ENCODE measurements around the gene KCNE4.
A peak's percentile ranks its signal among the peaks of the same experiment; 100 is the strongest.

DNA sequence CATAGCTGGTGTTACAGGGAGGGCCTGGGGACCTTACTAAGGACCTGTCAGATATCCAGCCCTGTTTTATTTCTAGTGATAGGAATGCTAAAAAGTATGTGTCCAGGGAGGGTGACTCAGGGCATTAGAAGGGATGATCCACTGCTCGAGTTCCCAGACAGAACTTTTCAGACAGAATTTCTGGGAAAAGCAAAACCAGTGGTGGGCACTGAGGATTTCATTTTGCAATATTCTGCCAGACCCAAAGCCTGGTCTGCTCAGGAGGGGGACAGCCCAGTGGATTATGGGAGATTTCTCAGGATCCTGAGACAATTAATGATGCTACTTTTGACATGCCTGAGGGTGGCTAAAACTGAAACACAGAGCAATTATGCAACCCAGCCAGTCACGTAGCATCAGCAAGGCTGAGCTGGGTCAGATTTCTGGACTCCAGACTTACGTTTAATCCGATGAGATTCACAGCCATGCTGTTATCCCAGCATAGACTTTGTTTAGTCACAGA, 4.7 kb upstream of the KCNE4 start:
- no peak; the same call in 1 of the 2 replicates for TF ChIP-seq ZFP3 (CRISPR knock-in tag; IDR thresholded peaks at IDR 0.05)
- no peak for TF ChIP-seq CSDC2 (CRISPR knock-in tag; IDR thresholded peaks at IDR 0.05)
- TF ChIP-seq ZNF70 (CRISPR knock-in tag; IDR thresholded peaks at IDR 0.05), result no peak
- TF ChIP-seq ARNTL (CRISPR knock-in tag; IDR thresholded peaks at IDR 0.05; ENCODE audit: borderline replicate concordance, low read depth), result no peak
- no peak for TF ChIP-seq GLIS3 (CRISPR knock-in tag; IDR thresholded peaks at IDR 0.05)
- TF ChIP-seq ZNF8 (CRISPR knock-in tag; IDR thresholded peaks at IDR 0.05), result no peak
- TF ChIP-seq SNAI2 (CRISPR knock-in tag; IDR thresholded peaks at IDR 0.05), result no peak; the same call in 1 of the 2 replicates
- TF ChIP-seq ZFP30 (CRISPR knock-in tag; IDR thresholded peaks at IDR 0.05), result no peak
- no peak for TF ChIP-seq OSR1 (CRISPR knock-in tag; IDR thresholded peaks at IDR 0.05)
- TF ChIP-seq, protein P1, sequence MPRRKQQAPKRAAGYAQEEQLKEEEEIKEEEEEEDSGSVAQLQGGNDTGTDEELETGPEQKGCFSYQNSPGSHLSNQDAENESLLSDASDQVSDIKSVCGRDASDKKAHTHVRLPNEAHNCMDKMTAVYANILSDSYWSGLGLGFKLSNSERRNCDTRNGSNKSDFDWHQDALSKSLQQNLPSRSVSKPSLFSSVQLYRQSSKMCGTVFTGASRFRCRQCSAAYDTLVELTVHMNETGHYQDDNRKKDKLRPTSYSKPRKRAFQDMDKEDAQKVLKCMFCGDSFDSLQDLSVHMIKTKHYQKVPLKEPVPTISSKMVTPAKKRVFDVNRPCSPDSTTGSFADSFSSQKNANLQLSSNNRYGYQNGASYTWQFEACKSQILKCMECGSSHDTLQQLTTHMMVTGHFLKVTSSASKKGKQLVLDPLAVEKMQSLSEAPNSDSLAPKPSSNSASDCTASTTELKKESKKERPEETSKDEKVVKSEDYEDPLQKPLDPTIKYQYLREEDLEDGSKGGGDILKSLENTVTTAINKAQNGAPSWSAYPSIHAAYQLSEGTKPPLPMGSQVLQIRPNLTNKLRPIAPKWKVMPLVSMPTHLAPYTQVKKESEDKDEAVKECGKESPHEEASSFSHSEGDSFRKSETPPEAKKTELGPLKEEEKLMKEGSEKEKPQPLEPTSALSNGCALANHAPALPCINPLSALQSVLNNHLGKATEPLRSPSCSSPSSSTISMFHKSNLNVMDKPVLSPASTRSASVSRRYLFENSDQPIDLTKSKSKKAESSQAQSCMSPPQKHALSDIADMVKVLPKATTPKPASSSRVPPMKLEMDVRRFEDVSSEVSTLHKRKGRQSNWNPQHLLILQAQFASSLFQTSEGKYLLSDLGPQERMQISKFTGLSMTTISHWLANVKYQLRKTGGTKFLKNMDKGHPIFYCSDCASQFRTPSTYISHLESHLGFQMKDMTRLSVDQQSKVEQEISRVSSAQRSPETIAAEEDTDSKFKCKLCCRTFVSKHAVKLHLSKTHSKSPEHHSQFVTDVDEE (CRISPR knock-in tag; IDR thresholded peaks at IDR 0.05), result peak; percentile 14; the same call in 1 of the 2 replicates
- TF ChIP-seq RARB (CRISPR knock-in tag; IDR thresholded peaks at IDR 0.05), result no peak
